Coronary artery (tissue), 2 donors: ENCODE measurements around the gene MMP8.
"Not testable (repeated sequence)": the region's sequence is repeated elsewhere in the genome, so short reads cannot be mapped to it uniquely, and the experiment has no call there.

Experiments
- DNase-seq: peaks from one replicate; pipeline ENCODE4 v3.0.0-alpha.2; 2017; ENCODE audit warnings: low spot score
- H3K27ac ChIP-seq, 2 donors: fragments of 200-600 bp; sonication (generic); one replicate each; pipeline ENCODE4 v1.5.1; 2016 to 2019
- H3K4me3 ChIP-seq: fragments of 200-600 bp; sonication (generic); 2 replicates; pipeline ENCODE4 v1.5.1; 2016; ENCODE audit warnings: mild to moderate bottlenecking, moderate library complexity
- CTCF ChIP-seq: fragments of 200-600 bp; sonication (generic); IDR thresholded peaks from one replicate; pipeline ENCODE4 v1.5.1; 2019; ENCODE audit warnings: antibody characterized with exemption

The MMP8 gene

GRCh38 chr11:102761646-102762238 is 37.0 kb upstream of the MMP8 start:
- no peak overlapping the region for H3K4me3 ChIP-seq
- TF ChIP-seq CTCF, result no peak
- DNase-seq, result no peak
- H3K27ac ChIP-seq, result no peak overlapping the region

- no peak overlapping the region for H3K27ac ChIP-seq
- TF ChIP-seq CTCF, result no peak
- no peak for DNase-seq
Observed at GRCh38 chr11:102760344-102761035, 35.7 kb upstream of the MMP8 start.

GRCh38 chr11:102757823-102758549 is 33.2 kb upstream of the MMP8 start:
- DNase-seq, result no peak
- no peak for TF ChIP-seq CTCF
- Histone ChIP-seq H3K4me3 (no peak overlapping the region), H3K27ac (no peak overlapping the region)

More at GRCh38 chr11:102760344-102761035, 35.7 kb upstream of the MMP8 start:
- H3K4me3 ChIP-seq, result no peak overlapping the region

GRCh38 chr11:102753267-102753666 is 28.5 kb upstream of the MMP8 start:
- TF ChIP-seq CTCF, result no peak
- Histone ChIP-seq H3K4me3 (no peak overlapping the region), H3K27ac (no peak overlapping the region)
- no peak for DNase-seq

GRCh38 chr11:102751673-102752072 is 26.9 kb upstream of the MMP8 start:
- no peak for TF ChIP-seq CTCF
- no peak for DNase-seq
- no peak overlapping the region for H3K27ac ChIP-seq

GRCh38 chr11:102749101-102749722 is 24.5 kb upstream of the MMP8 start:
- H3K4me3 ChIP-seq, result no peak overlapping the region
- TF ChIP-seq CTCF, result no peak
- DNase-seq, result no peak
- H3K27ac ChIP-seq, result no peak overlapping the region

More at GRCh38 chr11:102751673-102752072, 26.9 kb upstream of the MMP8 start:
- H3K4me3 ChIP-seq, result no peak overlapping the region

- not testable (repeated sequence) for DNase-seq, H3K4me3 ChIP-seq, H3K27ac ChIP-seq
Observed at GRCh38 chr11:102746746-102747578, 22.2 kb upstream of the MMP8 start.
